ENCODE measurements around the gene CLCA2. TPM values are rescaled to one million over a fixed set of nuclear protein-coding genes. Genes with fewer than 3 reads are reported as not detected.

CLCA2 gene
- total RNA-seq, 2 donors from 2014 or later, result 2.7 to 2.8 TPM

DNA sequence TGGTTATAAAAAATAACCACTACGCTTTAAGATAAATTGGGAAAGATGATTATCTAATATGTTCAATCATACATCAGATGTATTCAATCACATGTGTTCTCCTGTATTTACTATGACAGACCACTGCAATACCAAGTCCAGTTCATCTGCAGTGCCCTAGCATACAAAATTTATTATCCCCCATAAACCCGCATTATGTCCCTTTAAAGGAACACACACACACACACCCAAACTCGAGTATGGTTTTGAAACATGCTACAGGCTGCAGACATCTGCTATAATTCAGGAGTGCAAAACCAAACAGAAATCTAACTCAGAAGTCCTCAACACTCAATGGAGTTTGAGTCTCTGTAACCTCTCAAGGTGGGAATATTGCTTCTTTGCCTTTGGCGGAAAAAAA lies 42.7 kb upstream of the CLCA2 start:
- H3K4me3 ChIP-seq, result no peak overlapping the region
- DNase-seq (ENCODE audit: low spot score), result no peak
- WGBS, result 58% methylated on average over 4 of the region's 4 CpGs
- H3K27ac ChIP-seq, result no peak overlapping the region
- TF ChIP-seq POLR2A (IDR thresholded peaks at IDR 0.05) (no peak), POLR2AphosphoS5 (IDR thresholded peaks at IDR 0.05) (no peak)
- TF ChIP-seq, protein P1, sequence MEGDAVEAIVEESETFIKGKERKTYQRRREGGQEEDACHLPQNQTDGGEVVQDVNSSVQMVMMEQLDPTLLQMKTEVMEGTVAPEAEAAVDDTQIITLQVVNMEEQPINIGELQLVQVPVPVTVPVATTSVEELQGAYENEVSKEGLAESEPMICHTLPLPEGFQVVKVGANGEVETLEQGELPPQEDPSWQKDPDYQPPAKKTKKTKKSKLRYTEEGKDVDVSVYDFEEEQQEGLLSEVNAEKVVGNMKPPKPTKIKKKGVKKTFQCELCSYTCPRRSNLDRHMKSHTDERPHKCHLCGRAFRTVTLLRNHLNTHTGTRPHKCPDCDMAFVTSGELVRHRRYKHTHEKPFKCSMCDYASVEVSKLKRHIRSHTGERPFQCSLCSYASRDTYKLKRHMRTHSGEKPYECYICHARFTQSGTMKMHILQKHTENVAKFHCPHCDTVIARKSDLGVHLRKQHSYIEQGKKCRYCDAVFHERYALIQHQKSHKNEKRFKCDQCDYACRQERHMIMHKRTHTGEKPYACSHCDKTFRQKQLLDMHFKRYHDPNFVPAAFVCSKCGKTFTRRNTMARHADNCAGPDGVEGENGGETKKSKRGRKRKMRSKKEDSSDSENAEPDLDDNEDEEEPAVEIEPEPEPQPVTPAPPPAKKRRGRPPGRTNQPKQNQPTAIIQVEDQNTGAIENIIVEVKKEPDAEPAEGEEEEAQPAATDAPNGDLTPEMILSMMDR (IDR thresholded peaks at IDR 0.05), result no peak
- no peaks in the 10 kb centered on the region for H3K9me3 ChIP-seq
- H3K4me1 ChIP-seq (replicated peaks), result no peaks in the 10 kb centered on the region
- H3K36me3 ChIP-seq, result no peaks in the 10 kb centered on the region
- no peaks in the 10 kb centered on the region for H3K27me3 ChIP-seq (replicated peaks; ENCODE audit: insufficient read depth)
- intact Hi-C loops (cut with DNase I), result loop anchor here (10.0 kb wide), 1 partner anchor 124 kb away; no protein-coding TSS in a partner anchor

DNA sequence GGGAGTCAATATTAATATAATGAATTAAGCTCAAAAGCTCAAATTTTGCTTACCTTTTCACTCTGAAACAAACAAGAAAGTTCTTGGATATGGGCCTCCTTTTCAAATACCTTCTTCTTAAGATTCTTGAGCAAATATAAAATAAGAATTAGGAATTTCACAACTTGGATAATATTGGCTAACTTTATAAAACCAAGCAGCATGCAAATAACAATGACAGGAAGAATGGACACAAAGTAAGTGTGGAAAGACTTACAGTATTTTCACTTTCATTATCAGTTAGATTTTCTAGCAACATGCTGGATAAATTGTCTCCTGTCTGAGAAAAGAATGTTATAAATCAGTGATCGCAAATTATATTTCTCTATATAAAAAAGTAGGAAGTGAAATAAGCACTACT lies 41.1 kb upstream of the CLCA2 start:
- no peaks in the 10 kb centered on the region for H3K9me3 ChIP-seq
- no peaks in the 10 kb centered on the region for H3K36me3 ChIP-seq
- DNase-seq (ENCODE audit: low spot score), result no peak
- H3K4me3 ChIP-seq, result no peak overlapping the region
- H3K27ac ChIP-seq, result no peak overlapping the region
- TF ChIP-seq POLR2AphosphoS5 (IDR thresholded peaks at IDR 0.05) (no peak), POLR2A (IDR thresholded peaks at IDR 0.05) (no peak)
- TF ChIP-seq, protein P1 (IDR thresholded peaks at IDR 0.05), result no peak
- H3K4me1 ChIP-seq (replicated peaks), result no peaks in the 10 kb centered on the region
- H3K27me3 ChIP-seq (replicated peaks; ENCODE audit: insufficient read depth), result no peaks in the 10 kb centered on the region
- intact Hi-C loops (cut with DNase I), result loop anchor here (10.0 kb wide), 1 partner anchor 122 kb away; no protein-coding TSS in a partner anchor
- 67% methylated on average over 1 of the region's 1 CpG for WGBS

DNA sequence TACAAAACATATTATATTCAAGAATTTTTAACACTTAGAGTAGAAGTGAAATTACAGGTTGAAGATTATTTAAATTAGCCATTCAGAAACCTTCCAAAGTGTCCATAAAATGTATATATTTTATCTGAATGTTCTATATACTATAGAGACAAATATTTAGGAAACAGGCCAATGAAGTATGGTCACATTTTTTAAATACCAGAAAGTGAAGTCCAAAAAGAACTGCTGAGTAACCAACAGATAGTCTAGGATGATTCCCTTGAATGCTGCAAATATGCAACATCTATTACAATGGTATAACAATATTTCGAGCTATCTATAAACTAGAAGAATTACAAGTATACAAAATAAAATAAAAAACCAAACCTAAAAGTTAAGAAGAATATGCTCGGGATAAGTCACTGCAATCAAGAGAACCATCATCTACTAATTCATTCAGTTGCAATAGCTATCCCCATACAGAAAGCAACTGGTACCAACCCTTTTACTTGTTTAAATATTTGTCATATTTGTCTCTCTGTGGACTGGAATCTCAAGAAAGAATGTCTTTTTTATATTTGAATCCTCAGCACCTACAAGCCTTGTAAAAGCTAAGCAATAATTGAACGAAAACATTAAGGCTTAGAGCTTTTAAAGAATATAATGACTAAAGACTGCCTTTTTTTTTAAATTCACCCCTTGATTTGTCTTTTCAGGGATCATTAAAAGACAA lies 35.9 kb upstream of the CLCA2 start:
- intact Hi-C loops (cut with DNase I), result loop anchor here (10.0 kb wide), 1 partner anchor 117 kb away; no protein-coding TSS in a partner anchor
- H3K4me1 ChIP-seq (replicated peaks), result no peaks in the 10 kb centered on the region
- H3K27ac ChIP-seq, result no peak overlapping the region
- TF ChIP-seq, protein P1 (IDR thresholded peaks at IDR 0.05), result no peak
- TF ChIP-seq POLR2AphosphoS5 (IDR thresholded peaks at IDR 0.05), result no peak
- no peak for TF ChIP-seq POLR2A (IDR thresholded peaks at IDR 0.05)
- no peaks in the 10 kb centered on the region for H3K27me3 ChIP-seq (replicated peaks; ENCODE audit: insufficient read depth)
- H3K36me3 ChIP-seq, result no peaks in the 10 kb centered on the region
- H3K4me3 ChIP-seq, result no peak overlapping the region
- WGBS, result 78% methylated on average over 3 of the region's 3 CpGs
- no peaks in the 10 kb centered on the region for H3K9me3 ChIP-seq
- no peak for DNase-seq (ENCODE audit: low spot score)

DNA sequence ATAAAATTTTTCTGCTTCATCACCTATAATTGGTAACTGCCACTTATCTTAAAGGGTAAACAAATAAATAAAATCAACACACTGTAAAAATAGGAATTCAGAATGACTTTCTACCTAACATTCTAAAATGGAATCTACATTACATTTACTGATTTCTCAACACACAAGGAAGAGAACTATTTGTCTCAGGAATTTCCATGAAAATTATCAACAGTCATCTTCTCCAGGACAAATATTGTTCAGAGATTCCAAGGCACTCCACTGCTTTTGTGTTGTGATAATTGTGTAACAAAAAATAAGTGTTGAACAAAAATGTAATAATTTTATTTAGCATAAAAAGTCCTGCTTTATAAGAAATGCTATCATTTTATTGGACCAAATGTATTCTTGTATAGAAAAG lies 35.2 kb upstream of the CLCA2 start:
- intact Hi-C loops (cut with DNase I), result loop anchor here (10.0 kb wide), 1 partner anchor 116 kb away; no protein-coding TSS in a partner anchor
- Histone ChIP-seq H3K4me3 (no peak overlapping the region), H3K27me3 (replicated peaks; ENCODE audit: insufficient read depth) (no peaks in the 10 kb centered on the region), H3K36me3 (no peaks in the 10 kb centered on the region), H3K27ac (no peak overlapping the region), H3K4me1 (replicated peaks) (no peaks in the 10 kb centered on the region), H3K9me3 (no peaks in the 10 kb centered on the region)
- no peak for DNase-seq (ENCODE audit: low spot score)
- TF ChIP-seq POLR2A (IDR thresholded peaks at IDR 0.05) (no peak), POLR2AphosphoS5 (IDR thresholded peaks at IDR 0.05) (no peak)
- TF ChIP-seq, protein P1 (IDR thresholded peaks at IDR 0.05), result no peak

DNA sequence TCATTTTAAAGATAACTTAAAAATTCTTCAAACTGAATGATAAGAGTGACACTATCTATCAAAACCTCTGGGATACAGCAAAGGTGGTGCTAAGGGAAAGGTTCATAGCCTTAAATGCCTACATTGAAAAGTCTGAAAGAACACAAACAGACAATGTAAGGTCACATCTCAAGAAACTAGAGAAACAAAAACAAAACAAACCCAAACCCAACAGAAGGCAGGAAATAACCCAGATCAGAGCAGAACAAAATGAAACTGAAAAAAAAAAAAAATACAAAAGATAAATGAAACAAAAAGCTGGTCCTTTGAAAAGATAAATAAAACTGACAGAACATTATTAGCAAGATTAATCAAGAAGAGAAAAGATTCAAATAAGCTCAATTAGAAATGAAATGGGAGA lies 34.7 kb upstream of the CLCA2 start:
- Histone ChIP-seq H3K4me3 (no peak overlapping the region), H3K27me3 (replicated peaks; ENCODE audit: insufficient read depth) (no peaks in the 10 kb centered on the region), H3K36me3 (no peaks in the 10 kb centered on the region), H3K9me3 (no peaks in the 10 kb centered on the region), H3K4me1 (replicated peaks) (no peaks in the 10 kb centered on the region), H3K27ac (no peak overlapping the region)
- TF ChIP-seq, protein P1 (IDR thresholded peaks at IDR 0.05), result no peak
- TF ChIP-seq POLR2AphosphoS5 (IDR thresholded peaks at IDR 0.05) (no peak), POLR2A (IDR thresholded peaks at IDR 0.05) (no peak)
- DNase-seq (ENCODE audit: low spot score), result no peak
- intact Hi-C loops (cut with DNase I), result loop anchor here (10.0 kb wide), 1 partner anchor 115 kb away; no protein-coding TSS in a partner anchor
